GM18505 (cell line): ENCODE results near the gene CTPS2.
"Not testable (repeated sequence)": the region's sequence is repeated elsewhere in the genome, so short reads cannot be mapped to it uniquely, and the experiment has no call there.

Experiments
- ATAC-seq: cut with Tn5 transposase; IDR thresholded peaks from one replicate; pipeline ENCODE4 v1.9.1; 2021; ENCODE audit not compliant: unreplicated experiment
- POLR2A ChIP-seq: IDR thresholded peaks from 4 replicates; pipeline ENCODE4 v1.6.1; 2011; ENCODE audit warnings: borderline replicate concordance; ENCODE audit not compliant: insufficient read depth, insufficient read length; ENCODE audit errors: extremely low read depth

Gene CTPS2

GRCh38 chrX:16722481-16722880, 10.0 kb upstream of the CTPS2 start:
- TF ChIP-seq POLR2A: no peak
- no peak for ATAC-seq

GRCh38 chrX:16719334-16720084, 7.0 kb upstream of the CTPS2 start, which contains the start of gene SYAP1:
SYAP1 (plus strand) TSS chrX:16719612; CDS start chrX:16719725, 113 bp downstream.
- peak; percentile 95 for TF ChIP-seq POLR2A
- peak; percentile 99 for ATAC-seq

GRCh38 chrX:16718824-16719333, 6.4 kb upstream of the CTPS2 start:
- TF ChIP-seq POLR2A: no peak
- peak; percentile 33 for ATAC-seq

GRCh38 chrX:16716451-16716850, 4.0 kb upstream of the CTPS2 start:
- ATAC-seq: not testable (repeated sequence)

GRCh38 chrX:16715638-16716037, 3.2 kb upstream of the CTPS2 start:
- ATAC-seq: not testable (repeated sequence)

GRCh38 chrX:16714504-16714903, 2.0 kb upstream of the CTPS2 start:
- TF ChIP-seq POLR2A: no peak
- no peak for ATAC-seq

- peak; percentile 37 for ATAC-seq
- TF ChIP-seq POLR2A: no peak
Observed at GRCh38 chrX:16711893-16712547, 449 bp downstream of the CTPS2 start.

GRCh38 chrX:16711219-16711811, 1.2 kb downstream of the CTPS2 start:
- TF ChIP-seq POLR2A: no peak
- ATAC-seq: no peak

GRCh38 chrX:16708016-16708415, 4.5 kb downstream of the CTPS2 start:
- no peak for ATAC-seq
- TF ChIP-seq POLR2A: no peak

- no peak for ATAC-seq
- no peak for TF ChIP-seq POLR2A
Observed at GRCh38 chrX:16705370-16705769, 7.1 kb downstream of the CTPS2 start.

GRCh38 chrX:16702700-16703599, 9.5 kb downstream of the CTPS2 start:
- TF ChIP-seq POLR2A: no peak
- ATAC-seq: no peak

GRCh38 chrX:16700734-16701133, 11.7 kb downstream of the CTPS2 start:
- ATAC-seq: no peak
- no peak for TF ChIP-seq POLR2A

GRCh38 chrX:16699389-16699788, 13.1 kb downstream of the CTPS2 start:
- ATAC-seq: no peak
- TF ChIP-seq POLR2A: no peak
